HG03097 (cell line): ENCODE data around the gene FLT1.

Experiments
- ATAC-seq: cut with Tn5 transposase; IDR thresholded peaks from one replicate; pipeline ENCODE4 v1.9.1; 2021; ENCODE audit not compliant: unreplicated experiment, low FRiP score

FLT1 gene

DNA sequence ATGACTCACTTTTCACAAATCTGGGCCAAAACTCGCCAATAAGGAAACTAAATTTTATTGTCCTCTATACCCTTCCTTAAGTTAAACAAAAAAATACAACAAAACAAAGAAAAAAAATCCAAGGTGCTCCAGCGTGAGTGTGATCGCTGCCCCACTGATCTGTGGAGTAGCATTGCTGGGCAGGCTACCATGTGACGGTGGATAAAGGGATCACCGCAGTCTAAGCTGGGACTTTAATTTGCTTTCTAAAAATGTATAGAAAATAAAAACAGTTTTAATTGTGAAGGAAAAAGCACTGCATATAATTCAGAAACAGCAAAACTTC, 92.9 kb downstream of the FLT1 start:
- ATAC-seq: no peak

DNA sequence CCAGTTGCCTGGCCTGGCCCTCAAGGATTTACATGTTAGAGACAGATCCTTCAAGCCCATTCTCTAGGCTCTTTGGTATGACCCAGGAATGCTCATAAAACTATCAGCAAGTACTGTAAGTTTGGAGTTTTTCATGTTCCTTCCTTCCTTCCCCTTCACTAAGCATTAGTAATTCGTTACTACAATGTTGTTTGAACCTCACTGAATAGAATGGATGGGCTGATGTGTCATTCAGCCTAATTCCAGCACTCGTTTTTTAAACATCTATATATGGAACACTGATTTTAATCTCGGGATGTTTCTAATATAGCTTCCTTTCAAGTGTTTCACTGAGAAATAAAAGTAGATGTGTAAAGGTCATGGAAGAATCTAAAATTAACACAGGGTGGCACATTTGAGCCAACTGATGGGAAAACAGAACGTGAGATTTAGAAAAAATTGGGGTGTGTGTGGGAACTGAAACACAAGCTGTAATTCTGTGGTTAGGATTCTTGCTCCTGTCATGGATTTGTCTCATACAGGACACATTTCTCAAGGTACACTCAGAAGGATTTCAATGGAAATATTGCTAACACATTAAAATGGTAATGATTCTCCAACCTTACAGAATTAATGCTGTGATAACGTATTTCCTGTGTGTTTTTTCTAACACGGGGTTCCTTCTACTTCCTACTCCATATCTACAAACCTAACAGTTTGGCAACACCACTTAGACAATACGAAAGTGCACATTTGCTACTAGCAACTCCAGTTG, 93.4 kb downstream of the FLT1 start:
- peak; percentile 55 for ATAC-seq

DNA sequence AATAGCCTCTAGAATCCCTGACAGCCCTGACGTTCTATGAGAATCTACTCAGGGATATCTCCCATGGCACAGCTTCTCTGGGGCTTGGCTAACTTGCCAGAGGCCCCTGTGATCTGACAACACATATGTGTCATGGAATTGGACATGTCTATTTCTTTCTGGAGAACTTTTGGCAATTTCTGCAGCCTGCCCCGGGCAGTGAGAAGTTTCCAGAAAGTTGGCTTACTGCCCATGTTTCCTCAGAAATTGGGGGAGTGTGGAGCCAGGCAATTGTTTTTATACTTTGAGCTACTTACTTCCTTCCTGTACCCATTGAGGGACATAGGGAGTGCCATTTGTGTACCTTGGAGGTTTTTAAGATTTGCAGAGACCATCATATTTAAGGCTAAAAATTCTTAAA, 98.9 kb downstream of the FLT1 start:
- no peak for ATAC-seq

DNA sequence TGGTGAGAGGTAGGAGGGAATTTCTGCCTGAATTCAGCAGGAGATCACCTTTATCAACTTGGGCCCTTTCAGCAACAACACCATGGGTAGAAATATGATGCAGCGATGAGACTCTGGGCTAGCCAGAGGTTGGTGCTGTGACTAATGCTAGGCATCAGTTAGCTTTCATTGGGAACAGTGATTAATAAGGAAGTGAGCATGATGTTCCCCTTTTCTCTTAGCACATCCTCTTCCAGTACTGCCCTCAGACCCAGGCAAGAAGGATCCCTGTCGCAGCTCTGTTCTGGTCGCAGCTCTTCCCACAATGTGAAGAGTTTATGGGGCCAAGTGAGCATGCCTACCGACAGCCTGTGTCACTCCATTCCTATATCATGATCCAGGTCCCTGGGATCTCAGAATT, 100.5 kb downstream of the FLT1 start:
- ATAC-seq: no peak

DNA sequence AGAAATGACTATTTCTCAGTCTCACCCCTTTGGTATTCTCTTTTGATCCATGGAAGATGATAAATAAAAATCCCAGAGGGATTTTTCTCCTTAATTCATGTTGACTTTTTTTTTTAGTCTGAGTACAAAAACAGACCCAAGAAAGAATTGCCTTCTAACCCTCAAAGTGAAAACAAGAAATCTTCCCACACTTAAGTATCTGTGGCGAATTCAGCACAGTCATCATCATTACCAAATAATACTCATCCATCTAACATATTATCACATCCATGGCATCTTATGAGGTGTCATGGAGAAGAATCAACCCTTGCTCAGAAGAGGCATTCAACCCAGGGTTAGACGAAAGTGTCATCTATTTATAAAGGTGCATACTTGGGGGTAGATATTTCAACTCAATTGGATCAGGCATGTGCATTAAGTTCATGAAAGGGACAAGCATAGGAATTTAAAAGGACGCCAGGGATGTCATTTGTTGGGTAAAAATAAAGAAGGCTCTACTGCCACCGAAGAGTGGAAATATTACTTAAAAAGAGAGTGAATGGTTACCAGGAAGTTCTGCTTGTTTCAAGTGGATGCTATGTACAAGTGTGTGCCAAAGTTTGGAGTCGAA, 101.9 kb downstream of the FLT1 start:
- ATAC-seq: no peak

DNA sequence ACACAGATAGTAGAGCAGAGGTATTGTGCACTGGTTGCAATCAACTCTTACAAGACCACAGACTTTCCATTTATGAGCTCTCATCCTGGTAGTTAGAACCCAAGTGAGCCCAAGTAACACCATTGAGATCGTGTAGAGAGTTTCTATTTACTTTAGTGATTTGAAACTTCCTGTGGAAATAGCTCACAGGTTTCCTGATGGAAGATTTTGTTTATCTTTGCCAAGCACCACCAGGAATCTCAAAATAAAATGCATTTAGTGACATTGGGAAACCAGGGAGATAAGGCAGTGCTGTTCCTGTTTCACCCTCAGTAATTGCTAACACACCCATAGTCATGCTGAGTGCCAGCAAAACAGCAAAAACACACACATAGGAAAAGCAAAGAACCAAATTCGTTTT, 102.5 kb downstream of the FLT1 start:
- ATAC-seq: no peak

DNA sequence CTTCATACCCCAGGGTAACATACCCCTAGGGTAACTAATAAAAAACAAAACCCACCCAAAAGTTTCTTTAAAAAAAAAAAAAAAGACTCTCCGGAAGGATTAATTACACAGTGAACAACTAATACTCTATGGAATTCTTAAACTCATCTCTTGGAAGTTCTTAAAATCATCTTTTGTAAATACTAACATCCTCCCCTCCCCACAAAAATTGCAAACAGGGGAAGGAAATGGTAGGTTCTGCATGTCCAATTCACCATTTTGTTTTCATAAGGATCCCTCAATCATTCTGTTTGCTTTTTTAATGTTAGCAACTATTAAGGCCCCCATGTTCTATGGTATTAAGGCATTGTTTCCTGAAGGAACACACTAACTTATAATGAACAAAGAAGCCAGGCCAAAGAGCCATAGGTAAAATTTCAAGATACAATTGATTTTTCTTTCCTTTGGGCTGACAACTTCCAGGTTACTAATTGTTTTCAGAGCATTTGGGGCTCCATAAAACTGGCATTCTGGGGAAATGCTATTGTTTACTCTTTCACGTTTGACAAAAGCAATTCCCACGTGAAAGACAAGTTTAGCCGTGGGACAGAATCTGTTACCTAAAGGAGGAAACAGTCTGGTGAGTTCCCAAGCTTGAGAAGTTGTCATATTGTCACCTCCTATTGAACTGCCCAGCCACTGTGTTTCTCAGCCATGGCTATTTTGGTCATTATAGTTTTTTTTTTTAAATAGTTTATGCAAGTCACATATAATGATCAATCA, 107.0 kb downstream of the FLT1 start:
- no peak for ATAC-seq

DNA sequence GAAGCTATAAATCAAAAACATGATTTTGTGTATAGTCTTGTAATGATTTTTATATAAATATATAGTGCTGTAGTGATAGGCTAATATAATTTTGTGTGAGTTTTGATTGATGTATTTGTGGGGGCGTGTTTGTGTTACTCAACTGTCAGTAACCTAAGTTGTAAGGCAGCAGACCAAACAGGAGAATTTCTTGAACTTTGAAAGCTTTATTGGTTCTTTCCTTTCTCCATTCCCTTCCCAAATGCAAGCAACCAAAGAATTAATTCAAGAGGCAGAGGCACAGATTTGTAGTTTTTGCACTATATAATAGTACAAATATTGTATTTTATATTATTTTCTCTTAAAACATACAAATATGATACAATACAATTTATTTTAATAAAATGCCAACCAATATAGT, 109.6 kb downstream of the FLT1 start:
- ATAC-seq: no peak

DNA sequence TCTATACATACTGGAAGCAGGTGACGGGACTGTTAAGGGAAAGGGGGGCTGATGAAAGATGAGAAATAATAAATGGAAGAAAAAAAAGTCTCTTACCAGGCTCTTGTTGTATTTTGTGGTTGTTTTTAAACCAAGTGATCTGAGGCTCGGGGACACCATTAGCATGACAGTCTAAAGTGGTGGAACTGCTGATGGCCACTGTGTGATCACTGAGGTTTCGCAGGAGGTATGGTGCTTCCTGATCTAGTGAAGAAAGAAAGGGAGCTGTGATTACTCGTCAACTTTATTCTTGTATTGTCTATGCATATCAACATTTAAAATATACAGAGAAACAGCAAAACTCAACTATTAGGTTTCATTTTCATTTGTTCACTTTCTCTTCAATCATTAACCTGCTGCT, 110.1 kb downstream of the FLT1 start:
- no peak for ATAC-seq

DNA sequence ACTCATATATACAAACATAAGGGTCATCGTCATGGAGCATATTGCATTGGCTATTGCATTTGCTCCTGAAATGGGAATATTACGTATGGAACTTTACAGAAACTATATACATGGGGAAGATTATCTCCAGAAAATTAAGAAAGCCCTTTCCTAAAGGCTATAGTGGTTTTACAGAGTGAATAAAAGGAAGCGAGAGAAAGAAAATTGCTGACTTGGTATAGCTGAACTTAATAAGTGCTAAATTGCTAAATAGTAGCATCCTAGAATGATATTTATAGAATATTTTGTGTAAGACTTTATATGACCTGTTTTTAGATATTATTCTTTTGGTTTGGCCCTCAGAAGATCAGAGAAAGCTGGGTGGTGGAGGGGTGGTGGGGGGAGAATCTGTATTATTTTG, 114.6 kb downstream of the FLT1 start:
- no peak for ATAC-seq

DNA sequence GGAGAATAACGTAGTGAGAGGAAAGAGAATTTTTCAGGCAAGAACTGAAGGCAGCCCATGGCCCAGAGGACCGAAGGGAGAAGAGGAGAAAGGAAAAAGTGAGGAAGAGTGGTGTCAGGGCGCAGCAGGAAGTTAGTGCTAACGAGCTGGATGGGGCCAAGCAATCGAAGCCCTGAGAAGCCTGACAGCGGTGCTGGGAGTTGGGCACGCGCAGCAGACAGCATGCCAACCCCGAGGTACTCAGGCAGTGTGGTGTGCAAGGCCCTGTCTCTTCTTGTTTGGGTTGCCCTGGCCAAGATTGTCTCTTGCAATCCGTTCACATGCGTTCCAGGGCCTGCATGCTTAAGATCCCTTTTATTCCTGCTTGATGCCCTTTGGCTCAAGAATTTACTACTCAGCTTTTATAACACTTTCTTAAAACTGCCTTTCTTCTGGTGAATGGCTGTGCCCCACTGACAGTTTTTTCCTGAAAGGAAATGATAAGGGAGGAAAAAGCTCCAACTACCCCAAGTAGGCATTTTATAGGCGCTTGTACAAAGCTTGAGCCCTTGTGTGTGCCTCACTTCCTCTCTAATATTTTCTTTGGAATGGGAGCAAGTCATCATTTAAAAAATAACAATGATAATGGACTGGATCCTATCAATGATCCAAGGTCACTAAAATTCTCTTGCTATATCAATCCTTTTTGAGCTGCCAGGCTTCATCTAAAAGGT, 115.4 kb downstream of the FLT1 start:
- ATAC-seq: no peak

DNA sequence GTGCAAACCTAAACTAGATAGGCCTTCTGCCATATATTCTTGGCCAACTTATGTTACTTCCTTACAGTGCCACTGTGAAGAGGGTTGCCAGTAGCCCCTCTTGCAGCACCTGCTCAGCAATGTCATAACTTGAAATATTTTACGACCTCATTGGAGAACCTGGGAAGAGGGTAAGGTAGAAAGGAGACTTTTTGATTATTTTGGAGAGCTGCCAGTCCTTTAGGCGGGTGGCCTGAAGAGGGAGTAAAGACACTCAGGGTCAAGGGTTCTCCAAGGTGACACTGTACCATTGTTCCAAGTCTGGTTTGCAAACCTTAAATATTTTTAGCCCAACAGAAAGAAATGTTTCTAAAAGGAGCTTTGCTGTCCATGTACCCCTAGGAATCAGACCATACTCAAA, 118.3 kb downstream of the FLT1 start:
- no peak for ATAC-seq

DNA sequence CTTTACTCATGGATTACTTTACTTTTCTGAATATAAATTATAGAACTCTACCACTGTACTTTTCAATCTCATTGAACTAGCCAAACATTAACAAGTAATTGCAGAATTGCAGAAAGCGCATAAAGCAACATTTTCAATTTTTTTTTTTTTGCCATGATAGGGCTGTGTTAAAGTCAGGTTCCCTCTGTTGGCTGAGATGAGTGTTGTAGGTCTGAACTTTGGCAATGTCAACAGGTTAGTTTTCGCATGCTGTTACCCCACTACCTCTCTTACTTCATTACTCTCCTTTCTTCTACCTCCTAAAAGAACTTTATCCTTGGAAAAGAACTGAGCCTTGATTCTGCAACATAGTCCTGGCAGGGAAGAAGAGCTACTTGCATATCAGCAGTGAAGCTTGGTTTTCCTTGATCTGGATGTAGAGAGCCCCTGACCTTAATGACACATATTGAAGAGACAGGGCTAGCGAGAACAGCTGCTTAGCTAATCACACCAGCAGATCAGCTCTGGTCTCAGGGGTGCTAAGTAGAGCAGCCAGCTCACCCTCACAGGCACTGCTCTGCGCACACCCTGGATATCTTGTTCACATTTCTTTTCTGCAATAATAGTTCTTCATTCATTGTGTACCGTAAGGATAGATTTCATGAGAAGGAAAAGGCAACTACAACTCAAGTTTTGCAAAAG, 119.5 kb downstream of the FLT1 start:
- no peak for ATAC-seq

DNA sequence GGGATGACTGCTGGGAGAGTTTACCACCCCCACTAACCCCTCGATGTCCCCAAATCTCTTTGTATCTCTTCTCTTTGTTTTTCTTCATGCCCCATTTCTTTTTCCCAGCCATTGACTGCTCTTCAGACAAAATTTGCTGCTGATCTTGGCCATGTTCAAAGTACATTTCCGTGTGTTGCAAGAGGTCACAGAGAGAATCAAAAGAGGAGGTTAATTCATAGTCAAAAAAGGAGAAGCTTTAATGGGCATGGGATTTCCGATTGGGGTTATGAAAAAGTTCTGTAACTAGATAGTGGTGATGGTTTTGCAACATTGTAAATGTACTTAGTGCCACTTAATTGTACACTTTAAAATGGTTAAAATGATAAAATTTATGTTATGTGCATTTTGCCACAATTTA, 121.1 kb downstream of the FLT1 start:
- no peak for ATAC-seq

DNA sequence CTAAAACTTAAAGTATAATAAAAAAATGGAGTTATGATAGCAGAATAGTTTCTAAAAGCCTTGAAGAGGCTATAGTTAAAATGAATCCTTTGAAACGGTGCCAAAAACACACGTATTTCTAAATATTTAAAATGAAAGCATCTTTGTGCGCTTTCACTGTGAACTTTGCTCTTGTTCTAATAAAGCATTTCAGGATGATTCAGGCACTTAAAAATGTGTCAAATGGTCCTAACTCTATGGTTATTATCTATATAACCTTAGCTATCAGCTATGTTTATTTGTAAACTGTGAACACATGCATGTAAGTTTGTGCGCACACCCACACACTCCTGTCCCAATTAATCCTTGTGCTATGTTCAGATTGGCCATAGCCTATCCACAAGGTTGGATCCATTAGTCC, 124.5 kb downstream of the FLT1 start:
- ATAC-seq: no peak

DNA sequence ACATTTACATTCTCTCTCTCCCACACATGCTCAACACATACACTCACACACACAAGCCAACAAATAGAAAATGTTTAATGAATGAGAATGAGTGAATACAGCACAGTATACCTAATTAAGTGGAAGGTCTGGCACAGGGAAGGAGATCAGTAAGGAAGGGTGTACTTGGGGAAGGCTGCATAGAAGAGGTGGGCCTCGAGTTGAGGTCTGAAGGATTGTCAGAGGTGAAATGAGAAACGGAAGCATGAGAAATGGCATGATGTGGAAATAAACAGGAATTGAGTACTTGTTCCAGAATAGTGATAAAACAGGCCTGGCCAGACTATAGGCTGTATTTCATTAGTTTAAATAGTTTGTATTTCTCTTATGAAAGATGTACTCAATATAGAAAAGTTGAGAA, 136.2 kb downstream of the FLT1 start:
- no peak for ATAC-seq

DNA sequence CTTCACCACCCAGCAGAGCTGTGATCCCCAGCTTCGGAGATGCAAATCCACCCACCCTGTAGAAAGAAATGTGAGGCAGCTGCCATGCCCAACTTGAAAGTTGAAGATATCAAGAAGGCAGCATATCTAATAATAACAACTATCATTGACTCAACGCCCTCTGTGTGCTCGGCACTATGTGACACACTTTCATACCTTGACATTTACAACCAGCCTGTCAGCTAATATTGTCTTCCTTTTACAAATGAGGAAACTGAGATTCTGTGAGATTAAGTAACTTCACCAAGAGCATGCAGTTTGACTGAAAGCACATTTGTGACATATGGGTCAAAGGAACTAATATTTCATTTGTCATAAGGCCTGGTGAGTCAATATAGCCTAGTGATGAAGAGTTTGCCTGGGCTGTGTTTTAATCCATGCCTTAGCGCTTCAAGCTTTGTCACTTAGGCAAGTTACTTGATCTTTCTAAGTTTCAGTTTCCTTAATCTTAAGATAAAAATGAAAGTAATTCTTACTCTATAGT, 137.0 kb downstream of the FLT1 start:
- no peak for ATAC-seq

DNA sequence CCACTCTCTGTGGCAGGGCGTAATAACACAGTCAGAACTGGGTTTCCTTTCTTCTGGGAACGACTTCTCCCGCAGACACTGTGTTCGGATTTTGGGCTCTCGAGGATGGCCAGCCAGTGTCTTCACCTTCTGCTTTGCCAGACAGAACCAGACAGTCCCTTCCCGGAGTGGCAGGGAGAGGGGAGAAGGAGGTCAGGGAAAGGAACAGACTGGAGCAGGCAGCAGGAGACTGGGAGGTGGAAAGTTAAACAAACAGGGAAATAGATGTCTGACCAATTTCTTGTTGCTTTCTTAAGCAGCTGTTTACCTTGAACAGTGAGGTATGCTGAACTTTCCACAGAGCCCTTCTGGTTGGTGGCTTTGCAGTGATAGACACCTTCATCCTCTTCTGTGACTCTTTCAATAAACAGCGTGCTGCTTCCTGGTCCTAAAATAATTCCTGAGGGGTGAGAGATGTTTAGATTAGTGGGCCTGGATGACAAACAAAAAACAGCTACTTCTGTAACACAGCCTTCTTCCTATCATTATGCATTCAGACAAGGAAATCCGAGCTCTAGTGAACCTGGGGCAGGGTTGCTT, 137.6 kb downstream of the FLT1 start:
- ATAC-seq: no peak

DNA sequence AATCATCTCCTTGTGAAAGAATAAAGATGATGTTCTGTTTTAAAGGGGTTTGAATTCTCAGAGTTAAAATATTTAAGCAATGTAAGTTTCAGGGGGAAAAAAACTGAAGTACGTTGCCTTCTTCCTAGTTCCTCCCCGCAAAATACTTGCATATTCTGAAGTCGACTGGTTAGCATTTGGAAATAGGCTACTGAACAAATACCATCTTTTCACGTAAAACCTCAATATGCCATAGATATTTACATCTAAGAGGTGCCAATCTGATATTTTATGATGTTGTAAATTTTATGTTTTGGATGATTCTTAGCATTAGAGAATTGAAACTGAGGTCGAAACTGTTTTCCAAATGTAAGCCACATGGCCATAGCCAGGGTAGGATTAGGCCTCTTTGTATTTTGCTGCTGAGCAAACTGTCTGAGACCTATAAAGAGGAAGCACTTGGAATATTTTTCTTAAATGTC, 138.3 kb downstream of the FLT1 start:
- ATAC-seq: no peak

DNA sequence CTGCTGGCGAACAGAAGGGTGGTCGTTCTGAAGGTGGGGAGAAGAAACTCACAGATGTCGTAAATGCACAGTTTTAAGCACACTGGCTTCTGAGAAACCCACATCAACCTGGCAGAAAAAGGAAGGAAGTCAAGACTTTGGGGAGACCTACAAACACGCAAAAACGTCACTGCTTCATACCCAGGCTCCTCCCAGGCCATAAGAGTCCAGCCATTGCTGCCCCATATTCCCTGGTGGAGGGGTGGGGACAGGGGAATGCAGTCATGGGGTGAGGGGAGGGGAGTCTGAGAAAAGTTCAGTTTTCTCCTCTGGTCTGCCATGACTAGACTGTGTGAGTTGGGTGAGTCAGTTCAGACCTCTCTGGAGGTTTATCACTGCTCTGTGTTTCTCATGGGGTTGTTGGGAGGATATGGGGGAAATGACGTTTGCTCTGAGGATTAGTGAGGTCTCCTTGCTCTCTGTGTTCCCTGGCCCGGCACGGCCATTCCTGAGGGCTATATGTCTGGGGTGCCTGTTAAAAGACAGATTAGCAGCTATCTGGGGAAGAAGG, 139.0 kb downstream of the FLT1 start:
- no peak for ATAC-seq
